Activated CD4-positive, alpha-beta T cell treated with anti-CD3 and anti-CD28 coated beads, Interleukin-2, amount 50 U/mL, for 1 hour (primary cell): Measurements from ENCODE around the gene IL6ST.
"Not testable (repeated sequence)": the region's sequence is repeated elsewhere in the genome, so short reads cannot be mapped to it uniquely, and the experiment has no call there.

Source experiments
- DNase-seq: peaks from one replicate; pipeline ENCODE4 v3.0.0-alpha.2; 2020

IL6ST gene

DNA sequence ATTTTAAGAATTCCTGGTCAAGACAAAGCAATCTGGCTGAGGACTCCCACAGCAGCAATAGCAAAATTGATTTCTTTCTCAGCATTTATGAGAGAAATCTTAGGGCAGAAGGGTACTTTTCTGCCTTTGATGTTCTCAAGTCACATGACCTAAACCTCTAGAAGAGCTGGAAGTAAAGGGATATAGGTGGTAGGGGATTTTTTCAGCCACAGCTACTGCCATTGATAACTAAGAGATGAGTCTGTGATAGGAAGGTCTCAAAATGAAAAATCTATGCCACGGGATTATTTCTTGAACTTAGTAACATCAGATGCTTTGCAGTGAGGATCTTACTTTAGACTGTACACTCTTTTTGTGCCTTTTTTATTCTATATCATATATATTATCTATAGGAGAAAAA, 35.6 kb downstream of the IL6ST start:
- DNase-seq: no peak

DNA sequence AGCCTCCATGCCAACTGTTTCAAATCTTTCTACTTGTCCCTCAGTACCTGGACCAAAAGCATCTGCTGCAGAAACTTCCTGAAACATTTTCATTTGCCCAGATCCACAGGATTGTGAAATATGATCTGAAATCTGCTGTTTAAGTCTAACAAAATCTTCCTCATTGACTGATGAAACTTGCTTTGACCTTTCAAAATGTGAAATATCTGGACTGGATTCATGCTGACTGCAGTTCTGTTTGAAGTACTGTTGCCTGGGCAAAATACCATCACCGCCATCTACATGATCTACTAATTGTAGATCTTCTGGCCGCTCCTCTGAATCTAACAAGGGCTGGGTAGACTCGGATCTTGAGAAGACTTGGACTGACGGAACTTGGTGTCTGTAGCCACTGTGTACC, 53.6 kb downstream of the IL6ST start:
- DNase-seq: not testable (repeated sequence)

DNA sequence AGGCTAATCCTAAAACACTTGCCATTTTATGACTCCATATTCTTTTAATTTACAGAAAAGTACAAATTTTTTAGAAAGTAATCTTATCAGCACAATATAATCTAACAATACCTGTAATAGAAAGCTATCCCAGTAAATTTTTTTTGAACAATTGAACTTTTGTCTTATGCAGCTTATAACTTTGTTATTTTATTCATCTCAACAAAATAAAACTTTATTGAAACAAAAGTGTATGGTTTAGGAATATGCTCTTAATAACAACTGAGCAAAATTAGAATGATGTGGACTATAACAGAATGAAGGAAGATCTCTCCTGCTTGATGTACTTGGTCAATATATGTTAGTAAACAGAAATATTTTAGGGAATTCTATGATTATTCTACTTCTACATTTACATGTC, 57.2 kb downstream of the IL6ST start:
- DNase-seq: not testable (repeated sequence)

DNA sequence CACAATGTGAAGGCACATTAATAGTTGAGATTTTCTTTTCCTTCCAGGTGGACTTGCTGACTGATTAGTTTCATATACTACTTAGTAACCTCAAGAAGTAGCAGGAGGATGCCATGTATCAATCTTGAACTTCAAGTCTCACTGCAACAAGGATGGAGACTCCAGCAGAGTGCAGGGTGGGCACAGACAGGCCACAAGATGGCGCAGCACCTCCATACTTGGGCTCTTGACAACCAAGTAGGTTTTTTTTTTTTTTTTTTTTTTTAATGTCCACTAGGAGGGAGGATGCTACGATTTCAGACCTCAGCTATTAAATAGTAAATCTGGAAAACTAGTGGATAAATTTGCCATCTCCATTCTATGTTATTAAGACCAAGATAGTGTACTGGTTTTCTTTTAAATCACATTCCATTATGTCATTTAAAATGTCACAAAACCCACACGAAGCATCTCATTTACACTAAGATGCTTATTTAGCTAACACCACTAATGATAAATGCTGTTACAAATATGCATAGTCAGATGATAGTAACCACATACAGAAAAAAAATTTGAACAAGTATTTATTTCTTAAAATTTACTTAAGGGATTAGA, 58.6 kb downstream of the IL6ST start:
- peak; percentile 75 for DNase-seq

DNA sequence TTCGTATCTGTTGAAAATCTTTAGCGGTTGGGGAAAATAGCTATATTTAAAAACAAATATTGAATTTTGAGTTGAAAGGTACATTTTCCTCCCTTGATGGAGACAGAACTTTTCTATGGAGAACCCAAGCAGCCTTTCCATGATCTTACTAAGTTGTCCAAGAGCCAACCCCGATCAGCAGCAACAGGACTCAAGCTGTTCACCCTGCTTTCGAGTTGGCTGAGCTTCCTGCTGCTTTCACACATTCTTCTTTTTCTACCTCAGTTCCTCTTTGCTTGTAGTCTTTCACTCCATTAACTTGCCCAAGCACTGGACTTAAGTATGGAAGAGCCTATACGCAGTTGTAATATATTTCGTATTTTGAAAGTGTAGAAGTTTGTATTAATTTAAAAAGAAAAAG, 59.4 kb downstream of the IL6ST start:
- no peak for DNase-seq

DNA sequence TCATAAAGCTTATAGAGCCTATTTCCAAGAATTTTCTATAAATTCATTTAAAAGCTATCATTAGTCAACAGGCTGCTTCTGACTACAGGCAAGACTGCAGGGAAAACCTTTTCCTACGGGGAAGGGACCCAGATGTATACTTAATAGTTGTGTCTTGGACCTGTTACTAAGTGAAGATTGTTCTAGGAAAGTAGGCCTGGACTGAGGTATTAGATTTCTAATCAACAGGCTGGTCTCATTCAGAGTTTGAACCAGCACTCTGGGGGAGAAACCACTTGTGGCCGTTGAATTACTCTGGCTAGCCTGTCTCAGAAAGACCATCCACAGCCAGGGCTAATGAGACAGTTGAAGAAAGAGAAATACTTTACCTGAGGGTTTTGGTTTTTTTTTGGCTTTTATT, 60.0 kb downstream of the IL6ST start:
- no peak for DNase-seq

DNA sequence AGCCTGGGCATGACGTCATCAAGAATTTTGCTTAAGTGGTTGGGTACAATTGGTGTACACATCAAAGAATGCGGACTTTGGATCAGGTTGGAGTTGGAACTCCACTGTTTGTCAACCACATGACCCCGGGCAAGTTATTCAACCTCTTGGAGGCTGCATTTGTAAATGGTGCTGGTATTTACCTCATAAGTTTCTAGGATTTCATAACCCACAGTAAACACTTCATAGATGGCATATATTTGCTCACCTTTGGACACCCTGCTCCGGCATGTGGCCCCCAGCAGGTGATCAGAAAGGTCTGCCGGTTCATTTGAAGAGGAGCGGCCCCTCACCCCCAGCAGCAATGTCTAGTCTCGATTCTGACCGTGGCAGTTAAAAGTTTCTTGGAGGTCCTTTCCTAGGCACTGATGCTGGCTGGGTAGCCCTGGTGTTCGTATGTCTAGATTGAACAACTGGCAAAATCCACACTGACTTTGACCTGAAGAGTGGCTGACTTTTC, 60.6 kb downstream of the IL6ST start:
- DNase-seq: no peak

DNA sequence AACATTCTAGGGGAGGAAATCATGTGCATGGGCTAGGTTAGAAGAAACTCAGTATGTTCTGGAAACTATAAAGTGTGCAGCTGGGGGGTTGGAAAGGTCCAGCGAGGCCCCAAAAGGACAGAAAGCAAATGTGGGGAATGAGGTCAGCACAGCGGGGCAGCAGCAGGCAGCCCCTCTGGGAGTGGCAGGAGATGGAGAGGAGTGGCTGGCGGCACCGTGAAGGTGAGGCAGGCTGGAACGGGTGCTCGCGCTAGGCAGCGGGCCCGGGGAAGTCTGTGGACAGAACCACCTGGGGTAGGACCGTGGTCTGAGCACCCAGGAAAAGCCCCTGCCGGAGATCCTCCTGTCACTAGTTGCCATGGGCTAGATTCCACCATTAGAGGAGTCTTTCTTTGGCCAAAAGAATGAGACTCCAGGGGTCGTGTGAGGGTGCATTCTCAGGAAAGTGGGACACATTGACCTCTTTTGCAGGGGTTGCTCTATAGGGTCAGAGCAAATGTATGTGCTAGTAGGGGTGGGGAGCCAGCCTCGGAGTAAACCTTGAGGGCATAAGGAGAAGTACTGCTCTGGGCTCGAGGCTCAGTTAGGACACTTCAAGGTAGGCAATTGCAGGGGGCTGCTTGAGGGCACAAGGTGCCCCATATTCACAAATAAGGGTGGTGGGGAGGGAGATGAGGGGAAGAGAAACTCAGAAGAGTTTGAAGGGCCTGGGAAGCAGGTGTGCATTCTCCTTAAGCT, 61.2 kb downstream of the IL6ST start:
- no peak for DNase-seq

DNA sequence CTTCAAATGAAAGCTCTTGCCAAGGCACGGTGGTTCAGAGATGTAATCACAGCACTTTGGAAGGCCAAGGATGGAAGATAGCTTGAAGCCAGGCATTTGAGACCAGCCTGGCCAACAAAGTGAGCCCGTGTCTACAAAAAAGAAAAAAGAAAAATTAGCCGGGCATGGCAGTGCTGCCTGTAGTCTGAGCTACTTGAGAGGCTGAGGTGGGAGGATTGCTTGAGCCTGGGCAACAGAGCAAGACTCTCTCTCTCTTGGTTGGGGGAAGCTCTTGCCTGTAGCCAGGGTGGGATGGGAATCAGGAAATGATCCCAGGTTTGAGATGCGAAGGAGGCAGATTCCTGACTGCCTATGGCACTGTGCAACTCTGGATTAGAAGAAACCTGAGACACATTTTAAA, 62.1 kb downstream of the IL6ST start:
- no peak for DNase-seq

DNA sequence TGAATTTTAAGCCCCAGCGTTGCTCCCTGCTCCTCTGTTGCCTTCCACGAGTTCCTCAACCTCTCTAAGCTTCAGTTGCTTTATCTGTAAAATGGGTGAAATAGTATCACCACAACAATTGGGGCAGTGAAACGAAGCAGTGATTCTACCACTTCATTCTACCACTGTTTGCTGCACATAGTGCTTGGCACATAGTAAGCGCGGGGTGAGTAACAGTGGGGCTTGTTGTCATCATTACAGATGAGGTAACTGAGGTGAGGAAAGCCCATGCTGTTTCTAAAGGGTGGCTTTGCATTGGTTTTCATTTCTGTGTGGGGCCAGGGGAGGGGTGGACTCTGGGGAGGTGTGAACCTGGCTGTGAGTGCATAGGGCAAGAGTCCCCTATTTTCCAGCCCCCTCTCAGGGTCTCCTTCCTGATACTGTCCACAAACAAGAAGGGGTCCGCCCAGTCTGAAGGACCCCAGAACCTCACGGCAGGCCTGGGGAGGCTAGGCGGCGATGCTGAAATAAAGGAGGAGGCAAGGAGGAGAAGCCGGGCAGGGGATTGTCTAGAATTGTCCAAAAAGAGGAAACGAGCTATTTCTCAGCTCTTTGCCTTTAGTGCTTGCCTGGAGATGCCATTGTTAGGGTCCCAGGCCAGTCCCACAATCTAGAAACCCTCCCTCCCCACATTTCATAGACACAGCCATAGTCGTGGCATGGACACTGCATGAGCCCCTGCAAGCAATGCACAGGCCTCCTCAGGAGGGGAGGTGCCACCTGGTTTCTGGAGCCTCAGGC, 65.6 kb downstream of the IL6ST start:
- no peak for DNase-seq

DNA sequence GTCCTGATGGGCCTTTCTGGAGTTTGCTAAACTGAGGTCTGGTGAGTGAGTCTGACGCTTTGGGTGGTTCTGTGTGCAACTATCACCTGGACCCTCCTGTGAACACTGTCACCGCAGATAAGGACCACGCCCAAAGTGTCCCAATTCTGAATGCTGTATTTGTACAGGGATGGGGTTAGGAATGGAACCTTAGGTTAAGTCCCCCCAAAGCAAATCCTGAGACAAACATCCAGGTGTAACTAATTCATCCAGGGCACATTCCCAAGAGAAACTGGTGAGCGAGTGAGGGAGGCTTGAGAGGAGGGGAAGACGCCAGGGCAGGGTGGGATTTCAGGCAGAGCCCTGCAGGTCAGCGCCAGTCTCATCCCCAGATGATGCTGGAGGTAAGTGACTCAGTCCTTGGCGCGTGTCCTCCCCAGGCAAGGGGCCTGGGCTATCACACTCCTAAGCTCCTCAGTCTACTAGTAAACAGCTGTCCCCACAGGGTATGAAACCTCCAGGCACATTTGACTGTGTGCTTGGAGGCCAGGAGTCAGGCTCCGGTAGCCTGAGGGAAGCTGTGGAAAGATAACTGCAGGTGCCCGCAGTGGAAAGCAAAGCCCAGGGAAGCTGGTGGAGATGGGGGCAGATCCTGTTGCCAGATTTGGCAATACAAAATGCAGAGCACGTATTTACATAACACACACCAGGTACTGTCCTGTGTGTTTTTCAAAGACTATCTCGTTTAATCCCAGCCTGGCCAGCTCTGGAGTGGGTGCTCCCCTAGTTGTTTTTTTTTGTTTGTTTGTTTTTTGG, 66.7 kb downstream of the IL6ST start:
- no peak for DNase-seq

DNA sequence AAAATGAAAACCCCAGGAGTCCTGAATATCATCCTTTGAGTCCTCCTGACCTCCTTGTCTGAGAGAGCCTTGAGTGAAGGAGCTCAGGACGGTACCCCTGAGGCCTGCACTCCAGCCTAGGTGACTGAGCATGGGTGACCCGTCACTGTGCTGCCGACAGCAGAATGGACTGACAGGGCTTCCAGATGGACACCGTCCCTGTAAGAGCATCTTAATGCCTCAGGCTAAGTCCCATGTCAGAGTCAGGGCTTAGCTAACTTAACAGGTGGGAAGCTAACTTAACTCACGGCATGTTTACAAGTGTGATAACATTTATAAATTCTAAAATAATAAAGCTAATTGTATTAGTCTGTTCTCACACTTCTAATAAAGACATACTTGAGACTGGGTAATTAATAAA, 68.3 kb downstream of the IL6ST start:
- no peak for DNase-seq

DNA sequence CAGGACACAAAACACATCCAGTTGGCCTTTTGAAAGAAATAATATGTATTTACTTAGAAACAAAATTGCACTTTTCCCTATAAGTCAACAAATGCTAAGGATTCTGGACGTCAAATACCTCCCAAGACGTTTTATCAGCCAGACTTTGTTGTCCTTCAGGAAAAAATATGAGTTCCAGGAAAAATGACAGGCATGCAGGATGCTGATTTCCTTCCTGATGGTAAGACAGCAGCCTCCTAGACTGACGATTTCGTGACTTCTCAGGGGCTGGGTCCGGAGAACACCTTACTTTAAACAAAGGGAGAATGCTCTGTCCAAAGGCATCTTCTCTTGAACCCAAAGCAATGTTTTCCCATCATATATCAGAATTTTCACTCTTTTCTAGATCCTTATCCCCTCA, 69.1 kb downstream of the IL6ST start:
- no peak for DNase-seq

DNA sequence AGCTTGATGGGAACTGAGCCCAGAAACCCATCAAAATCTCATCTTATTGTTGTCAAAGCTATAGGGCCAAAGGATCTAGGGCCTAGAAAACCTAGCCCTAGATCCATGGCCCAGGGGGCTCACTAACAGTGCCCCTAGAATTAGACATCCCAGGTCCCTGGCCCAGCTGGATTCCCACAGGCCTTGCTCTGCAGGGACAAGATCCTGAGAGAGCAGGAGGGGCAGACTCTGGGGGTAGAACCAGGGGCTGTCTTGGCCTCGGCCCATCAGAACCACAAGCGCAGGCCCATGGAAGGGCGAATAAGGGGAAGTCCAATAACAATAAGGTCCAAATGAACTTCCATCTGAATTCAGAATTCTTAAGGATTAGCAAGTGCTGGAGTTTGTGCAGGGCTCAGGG, 69.6 kb downstream of the IL6ST start:
- no peak for DNase-seq

DNA sequence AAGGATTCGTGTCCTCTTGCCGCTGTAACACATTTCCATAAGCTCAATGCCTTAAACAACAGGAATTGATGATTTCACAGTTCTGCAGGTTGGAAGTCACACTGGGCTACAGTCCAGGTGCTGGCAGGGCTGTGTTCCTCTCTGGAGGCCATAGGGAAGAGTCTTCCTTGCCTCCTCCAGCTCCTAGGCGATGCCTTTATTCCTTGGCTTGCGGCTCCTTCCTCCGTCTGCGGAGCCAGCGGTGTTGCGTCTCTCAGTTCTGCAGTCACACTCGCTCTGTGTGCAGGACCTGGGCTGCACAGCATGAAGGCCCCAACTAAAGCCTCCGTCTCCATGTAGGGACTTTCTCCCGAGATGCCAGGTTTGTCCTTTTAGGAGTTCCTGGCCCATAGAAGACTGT, 70.0 kb downstream of the IL6ST start:
- no peak for DNase-seq

DNA sequence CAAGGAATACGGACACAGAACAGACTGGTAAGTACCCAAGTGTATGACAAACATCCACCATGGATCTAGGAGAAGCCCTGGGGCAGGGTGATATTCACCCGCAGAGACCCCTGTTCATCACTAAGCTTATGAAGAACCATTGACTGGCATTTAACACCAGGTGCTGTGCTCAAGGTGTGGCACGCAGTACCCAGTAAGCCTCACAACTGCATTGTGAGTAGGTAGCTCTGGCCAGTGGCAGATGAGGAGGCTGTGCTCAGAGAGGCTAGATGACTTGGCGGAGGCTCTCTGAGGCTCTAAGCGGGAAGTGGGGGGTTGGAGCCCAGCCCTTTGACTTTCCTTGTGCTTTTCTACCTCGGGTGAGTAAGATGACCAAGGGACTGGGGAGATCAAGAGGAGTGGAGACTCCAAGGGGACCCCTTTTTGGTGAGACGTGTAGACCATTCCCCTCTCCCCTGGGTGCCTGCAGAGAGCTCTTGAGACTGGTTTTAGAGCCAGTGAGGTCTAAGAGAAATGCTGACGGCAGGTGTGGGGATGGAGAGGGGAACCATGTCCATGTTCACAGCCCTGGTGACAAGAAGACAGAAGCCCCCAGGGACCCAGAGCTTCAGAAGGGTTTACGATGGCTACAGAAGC, 70.8 kb downstream of the IL6ST start:
- DNase-seq: no peak

DNA sequence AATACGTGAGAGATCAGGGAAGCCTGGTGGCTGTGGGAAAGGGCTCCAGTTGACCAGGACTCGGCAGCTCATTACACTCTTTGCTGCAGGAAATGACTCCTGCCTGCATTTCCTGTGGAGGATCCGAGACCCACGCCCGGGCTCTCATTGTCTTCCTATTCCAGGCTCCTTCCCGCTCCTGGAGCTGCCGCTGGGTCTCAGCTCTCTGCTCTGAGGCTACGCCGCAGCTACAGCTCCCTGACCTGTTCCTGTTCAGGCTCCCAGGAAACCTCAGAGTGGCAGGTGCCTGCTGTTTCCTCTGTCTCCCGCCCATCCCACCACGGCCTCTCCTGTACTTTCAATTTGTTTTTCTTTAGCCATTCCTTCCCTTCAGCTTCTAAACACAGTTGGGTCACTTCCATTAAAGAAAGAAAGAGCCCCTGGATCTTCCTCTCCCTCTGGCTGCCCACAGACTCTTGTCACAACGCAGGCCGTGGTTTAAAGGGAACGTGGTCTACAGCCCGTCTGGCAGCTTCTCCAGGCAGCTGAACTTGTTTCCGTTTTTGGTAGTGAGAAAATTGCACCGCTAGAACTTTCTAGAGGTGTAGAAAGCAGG, 71.5 kb downstream of the IL6ST start:
- no peak for DNase-seq

DNA sequence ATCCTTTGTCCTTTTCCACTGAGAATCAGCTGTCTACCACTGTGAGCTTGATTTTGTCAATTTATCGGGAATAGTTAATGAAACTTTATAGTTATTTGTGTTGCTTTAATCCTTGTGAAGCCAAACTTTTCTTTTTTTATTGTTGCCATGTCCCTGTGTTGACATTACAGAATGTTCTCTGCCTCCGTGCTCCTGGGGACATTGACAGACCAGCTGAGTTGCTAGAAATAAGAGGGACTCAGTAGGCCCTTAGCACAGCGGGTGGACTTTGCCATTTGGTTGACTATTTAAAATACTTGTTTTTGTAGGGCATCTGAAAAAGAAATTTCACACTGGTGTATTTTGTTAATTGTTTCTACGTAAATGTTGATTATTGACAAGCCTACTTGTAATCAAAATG, 73.1 kb downstream of the IL6ST start:
- no peak for DNase-seq

DNA sequence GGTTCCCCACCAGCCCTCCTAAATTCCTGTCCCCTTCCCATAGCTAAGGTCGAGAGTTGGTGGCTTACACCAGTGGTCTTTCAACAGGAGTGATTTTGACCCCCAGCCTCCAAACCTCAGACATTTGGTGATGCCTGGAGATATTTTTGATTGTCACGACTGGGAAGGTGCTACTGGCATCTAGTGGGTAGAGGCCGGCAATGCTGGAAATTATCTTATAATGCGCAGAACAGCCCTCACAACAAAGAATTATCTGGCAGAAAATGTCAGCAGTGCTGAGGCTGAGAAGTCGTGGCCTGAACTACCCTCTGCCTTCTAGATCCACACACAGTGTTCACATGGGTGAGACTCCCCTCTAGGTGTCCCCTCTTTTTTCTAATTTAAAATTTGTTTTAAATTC, 74.0 kb downstream of the IL6ST start:
- DNase-seq: no peak

DNA sequence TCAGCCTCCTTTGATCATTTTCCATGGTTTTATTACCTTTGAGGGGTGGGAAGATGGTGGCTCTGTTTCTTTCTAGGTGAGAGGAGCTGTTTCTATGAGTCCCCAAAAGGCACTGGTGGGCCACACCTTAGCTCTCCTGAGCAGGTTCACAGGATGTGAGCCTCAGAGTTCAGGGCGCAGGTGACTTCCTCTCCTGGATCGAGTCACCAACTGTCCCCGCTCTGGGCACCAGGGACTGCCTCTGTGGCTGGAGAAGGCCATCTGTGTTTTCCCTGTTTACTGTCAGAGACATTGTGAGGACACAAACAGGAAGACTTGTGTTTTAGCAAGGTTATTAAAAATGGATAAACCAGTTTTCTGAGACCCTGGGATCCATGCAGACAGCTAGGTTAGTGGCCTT, 75.1 kb downstream of the IL6ST start:
- no peak for DNase-seq

DNA sequence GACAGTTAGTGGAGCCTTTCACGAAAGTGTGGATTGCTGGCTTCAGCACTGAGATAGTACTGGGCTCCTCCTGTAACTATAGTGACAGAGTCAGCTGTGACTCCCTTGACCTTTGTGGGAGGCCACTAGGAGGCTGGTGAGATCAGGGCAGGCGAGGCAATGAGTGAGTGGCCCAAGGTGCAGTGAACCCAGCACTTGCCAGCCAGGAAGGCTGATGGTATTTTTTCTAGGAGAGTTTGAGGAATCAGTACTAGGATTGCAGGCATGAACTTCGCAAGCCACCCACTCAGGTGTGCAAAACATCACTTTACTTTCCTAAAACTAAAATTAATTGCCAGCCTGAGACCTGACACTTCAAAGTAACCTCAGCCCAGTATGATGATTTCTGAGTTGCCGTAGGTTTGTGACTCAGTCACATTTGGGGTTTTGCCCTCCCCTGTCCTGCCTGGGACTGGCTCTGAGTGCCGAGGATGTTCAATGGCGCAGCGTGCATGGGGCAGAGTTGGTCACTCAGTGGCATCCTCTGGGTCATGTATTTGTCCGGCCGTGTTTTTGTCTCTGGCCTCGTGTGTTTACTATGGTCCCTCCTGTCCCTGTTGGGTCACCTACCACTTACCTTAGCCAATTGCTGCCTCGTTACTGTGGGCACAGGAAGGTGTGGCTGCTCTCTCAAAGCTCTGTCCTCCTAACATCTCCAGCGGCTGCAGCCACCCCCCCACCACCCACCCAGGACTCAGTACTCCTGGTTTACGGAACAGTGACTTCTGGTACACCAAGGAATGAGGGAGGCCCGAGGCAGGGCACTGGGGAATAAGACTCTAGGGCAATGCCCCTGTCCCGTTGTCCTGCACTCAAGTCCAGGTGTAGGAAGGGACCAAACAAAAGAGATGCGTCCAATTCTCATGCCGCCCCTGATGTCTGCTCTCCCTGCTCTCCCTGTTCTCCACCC, 76.4 kb downstream of the IL6ST start:
- DNase-seq: no peak
